Memory B cell (primary cell): ENCODE results near the gene DIDO1.

ENCODE experiments used
- ATAC-seq: fragments of 150-1000 bp; cut with Tn5 transposase; 2 replicates; pipeline ENCODE4 v1.10.0; 2021; ENCODE audit warnings: low read depth, mild to moderate bottlenecking, moderate library complexity
- DNase-seq, 2 donors: peaks; one replicate each; pipeline ENCODE4 v3.0.0; 2022; ENCODE audit warnings: low spot score in 2 of 2
- H3K27ac Mint-ChIP-seq: one replicate; pipeline ENCODE4 v1.8.0; 2022; ENCODE audit warnings: mild to moderate bottlenecking, moderate library complexity, mixed read lengths
- H3K27me3 Mint-ChIP-seq: one replicate; pipeline ENCODE4 v1.8.0; 2022; ENCODE audit warnings: mixed read lengths
- H3K36me3 Mint-ChIP-seq: one replicate; pipeline ENCODE4 v1.8.0; 2022; ENCODE audit warnings: mild to moderate bottlenecking, mixed read lengths
- H3K4me1 Mint-ChIP-seq: one replicate; pipeline ENCODE4 v1.8.0; 2022; ENCODE audit warnings: mixed read lengths
- H3K4me3 Mint-ChIP-seq: one replicate; pipeline ENCODE4 v1.8.0; 2022; ENCODE audit warnings: mild to moderate bottlenecking, moderate library complexity, mixed read lengths
- H3K9me3 Mint-ChIP-seq: one replicate; pipeline ENCODE4 v1.8.0; 2022; ENCODE audit warnings: mixed read lengths

The DIDO1 gene

DNA sequence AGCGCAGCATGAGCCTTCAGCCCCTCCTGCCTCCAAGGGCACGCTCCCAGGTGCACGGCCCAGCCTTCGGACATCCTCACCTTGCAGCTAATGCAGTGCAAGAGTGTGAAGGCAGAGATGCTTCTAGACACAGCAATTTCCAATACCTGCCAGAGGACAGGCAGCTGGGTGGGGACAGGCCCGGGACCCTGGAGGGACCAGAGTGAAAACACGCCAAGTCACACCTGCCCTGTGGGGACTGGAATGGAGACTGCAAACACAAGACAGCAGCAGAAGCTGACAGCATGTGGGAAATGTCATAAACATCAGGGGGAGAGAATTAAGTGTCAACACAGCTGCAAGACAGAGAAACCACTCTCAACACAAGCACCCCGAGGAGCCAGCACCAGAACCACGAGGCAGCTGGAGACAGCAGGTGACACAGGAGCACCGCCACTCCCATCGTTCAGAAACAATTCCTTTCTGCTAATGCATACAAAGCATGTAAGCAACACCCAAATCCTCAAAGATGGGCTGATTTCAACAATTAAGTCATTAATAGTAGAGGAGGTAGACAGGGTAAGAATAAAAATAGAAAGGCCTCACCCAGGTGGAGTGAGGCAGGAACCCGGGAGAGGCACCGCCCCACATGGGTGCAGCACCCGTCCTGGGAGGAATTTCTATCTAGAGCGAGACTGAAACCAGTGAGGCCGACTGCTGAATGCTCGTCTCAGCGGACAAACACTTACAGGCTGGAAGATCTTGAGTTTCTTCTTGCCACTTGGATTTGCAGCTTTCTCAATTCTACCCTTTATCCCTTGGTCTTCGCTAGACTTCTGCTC is 17.1 kb downstream of the DIDO1 start:
- DNase-seq, result no peak
- Mint-ChIP-seq H3K27me3 (no peaks in the 10 kb centered on the region), H3K9me3 (no peaks in the 10 kb centered on the region), H3K4me3 (peak overlapping the region; percentile 5), H3K27ac (no peak overlapping the region), H3K36me3 (peaks cover 36% of the 10 kb centered on the region), H3K4me1 (peaks cover 11% of the 10 kb centered on the region)
- no peak for ATAC-seq

DNA sequence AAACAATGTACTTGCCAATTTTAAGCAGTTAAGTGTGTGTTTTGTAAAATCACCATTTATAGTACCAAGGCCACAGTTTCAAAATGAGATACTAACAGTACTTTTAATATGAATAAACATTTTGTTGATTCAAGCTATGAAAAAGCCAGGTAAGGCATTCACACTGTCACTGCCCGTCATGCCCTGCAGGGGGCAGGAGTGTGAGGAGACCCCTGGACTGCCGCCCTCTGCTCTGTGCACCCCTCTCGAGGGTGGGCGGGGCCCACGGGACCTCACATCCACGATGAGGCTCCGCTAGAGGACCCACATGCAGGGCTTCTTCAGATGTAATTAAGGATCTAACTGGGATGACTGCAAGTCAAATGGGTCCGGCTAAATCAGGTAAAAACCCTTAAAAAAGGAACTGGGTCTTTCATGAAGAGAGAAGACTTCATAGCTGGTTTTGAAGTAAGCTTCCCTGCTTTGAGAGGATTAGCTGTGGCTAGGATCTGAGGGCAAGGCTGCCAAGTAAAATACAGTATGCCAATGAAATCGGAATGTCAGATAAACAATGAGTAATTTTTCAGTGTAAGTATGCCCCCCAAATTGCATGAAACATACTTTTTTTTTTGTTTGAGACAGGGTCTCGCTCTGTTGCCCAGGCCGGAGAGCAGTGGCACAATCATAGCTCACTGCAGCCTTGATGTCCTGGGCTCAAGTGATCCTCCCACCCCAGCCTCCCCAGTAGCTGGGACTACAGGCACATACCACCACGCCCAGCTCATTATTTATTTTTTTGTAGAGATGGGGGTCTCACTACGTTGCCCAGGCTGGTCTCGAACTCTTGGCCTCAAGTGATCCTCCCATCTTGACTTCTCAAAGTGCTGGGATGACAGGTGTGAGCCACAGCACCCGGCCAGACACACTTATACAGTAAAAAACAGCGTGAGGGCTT is 18.7 kb downstream of the DIDO1 start:
- Mint-ChIP-seq H3K27me3 (no peaks in the 10 kb centered on the region), H3K9me3 (no peaks in the 10 kb centered on the region), H3K27ac (peak overlapping the region; percentile 45), H3K4me1 (peaks cover 5% of the 10 kb centered on the region), H3K4me3 (no peak overlapping the region), H3K36me3 (peaks cover 38% of the 10 kb centered on the region)
- peak; percentile 76 for ATAC-seq
- no peak for DNase-seq

- H3K4me1 Mint-ChIP-seq, result peaks cover 5% of the 10 kb centered on the region
- peaks cover 39% of the 10 kb centered on the region for H3K36me3 Mint-ChIP-seq
- ATAC-seq, result no peak
- no peak for DNase-seq
- no peaks in the 10 kb centered on the region for H3K27me3 Mint-ChIP-seq
- H3K9me3 Mint-ChIP-seq, result no peaks in the 10 kb centered on the region
- no peak overlapping the region for H3K4me3 Mint-ChIP-seq
- H3K27ac Mint-ChIP-seq, result no peak overlapping the region
Observed at GRCh38 chr20:62906647-62907375, 19.5 kb downstream of the DIDO1 start.

DNA sequence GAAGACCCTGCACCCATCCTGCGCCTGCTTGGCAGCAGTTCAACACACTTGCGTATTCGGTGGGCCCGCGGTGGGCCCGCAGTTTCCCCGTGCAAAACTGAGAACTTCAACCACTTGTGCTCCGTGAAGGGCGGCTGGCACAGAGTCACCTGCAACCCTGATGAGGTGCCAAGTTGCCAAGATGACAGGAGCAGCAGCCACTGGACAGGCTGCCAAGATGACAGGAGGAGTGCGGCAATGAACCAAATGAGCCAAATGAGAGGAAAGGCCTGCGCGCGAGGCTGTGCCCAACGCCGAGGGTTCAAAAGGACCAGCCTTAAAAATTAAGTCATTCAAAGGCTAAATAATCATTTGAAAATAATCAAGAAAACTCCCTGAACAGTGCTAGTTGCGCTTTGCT is 20.1 kb downstream of the DIDO1 start:
- Mint-ChIP-seq H3K27me3 (no peaks in the 10 kb centered on the region), H3K9me3 (no peaks in the 10 kb centered on the region), H3K36me3 (peaks cover 37% of the 10 kb centered on the region), H3K4me1 (peaks cover 5% of the 10 kb centered on the region), H3K4me3 (no peak overlapping the region), H3K27ac (no peak overlapping the region)
- ATAC-seq (no peak), DNase-seq (no peak)

DNA sequence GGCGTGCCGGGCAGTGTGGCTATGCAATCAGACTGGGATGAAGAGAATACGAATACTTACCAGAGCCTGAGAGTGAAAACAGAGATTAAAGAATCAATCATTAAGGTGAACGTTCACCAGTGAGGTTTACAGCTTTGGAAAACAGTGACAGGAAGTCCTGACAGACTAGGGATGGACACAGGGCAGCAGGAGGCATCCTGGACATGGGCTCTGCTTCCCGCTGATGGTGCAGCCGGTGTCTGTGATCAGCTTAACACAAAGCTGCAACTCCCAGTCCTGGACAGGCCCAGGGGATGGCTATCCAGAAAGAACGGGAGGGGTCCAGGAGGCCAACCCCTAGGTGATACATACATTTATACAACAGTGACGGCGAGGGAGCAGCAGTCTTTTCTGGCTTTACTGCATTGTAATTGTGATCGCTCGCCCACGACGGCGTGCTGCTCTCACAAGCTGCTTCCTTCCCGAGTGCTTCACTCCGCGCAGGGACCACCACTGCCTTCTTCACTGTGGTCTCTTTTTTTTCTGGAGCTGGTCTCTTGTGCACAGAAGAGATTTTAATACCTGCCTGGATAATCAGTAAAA is 20.7 kb downstream of the DIDO1 start:
- Mint-ChIP-seq H3K4me3 (no peak overlapping the region), H3K27ac (no peak overlapping the region), H3K27me3 (no peaks in the 10 kb centered on the region), H3K4me1 (peaks cover 6% of the 10 kb centered on the region), H3K36me3 (peaks cover 34% of the 10 kb centered on the region), H3K9me3 (no peaks in the 10 kb centered on the region)
- no peak for ATAC-seq
- DNase-seq, result no peak

DNA sequence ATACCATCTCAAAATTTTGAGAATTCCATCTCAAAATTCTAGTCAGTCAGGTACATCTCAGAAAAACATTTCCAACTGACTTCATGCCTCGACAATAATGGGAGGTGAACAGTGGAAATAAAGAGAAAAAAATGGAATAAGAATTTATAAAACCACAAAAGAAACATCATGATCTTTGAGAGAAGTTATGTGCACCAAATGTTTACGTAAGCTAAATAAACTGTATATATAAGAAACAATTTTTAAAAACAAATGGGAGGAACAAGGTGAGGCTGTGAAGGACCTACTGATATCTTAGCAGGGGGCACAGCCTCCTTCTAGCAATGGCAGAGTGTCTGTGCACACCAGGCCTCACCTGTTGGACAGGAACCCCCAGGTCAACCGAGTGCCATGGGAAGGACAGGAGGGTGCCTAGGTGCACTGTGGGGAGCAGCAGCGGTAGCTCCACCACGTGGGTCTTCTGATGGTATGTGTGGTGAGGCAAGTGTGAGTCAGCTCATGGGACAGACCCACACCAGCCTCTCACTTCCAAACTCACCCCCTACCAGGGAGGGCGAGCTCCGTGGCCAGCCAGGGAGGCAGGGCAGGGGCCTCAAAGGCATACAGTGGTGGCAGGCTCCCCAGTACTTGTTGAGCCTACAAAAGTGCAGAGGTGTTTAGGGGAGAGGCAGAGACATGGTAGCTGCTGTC is 23.2 kb downstream of the DIDO1 start:
- Mint-ChIP-seq H3K27me3 (no peaks in the 10 kb centered on the region), H3K27ac (no peak overlapping the region), H3K9me3 (no peaks in the 10 kb centered on the region), H3K36me3 (peaks cover 25% of the 10 kb centered on the region), H3K4me3 (no peak overlapping the region), H3K4me1 (peaks cover 23% of the 10 kb centered on the region)
- DNase-seq (no peak), ATAC-seq (no peak)

DNA sequence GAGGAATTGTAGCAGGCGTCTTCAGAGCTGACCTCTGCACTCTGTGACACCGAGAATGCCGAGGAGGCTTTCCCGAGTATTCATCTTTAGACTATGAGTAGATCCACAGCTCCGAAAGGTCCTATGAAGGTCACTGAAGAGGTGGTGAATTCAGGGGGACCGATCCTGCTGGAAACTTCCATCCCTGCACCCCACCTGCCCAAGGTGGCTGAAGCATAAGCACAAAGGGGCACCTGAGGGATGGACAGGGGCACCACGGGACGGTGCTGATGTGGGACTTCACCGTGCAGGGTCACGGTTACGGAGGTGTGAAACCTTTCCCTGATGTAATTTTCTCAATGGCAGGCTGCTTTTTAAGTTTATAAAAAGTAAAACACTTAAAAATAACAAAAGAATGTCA is 24.4 kb downstream of the DIDO1 start:
- ATAC-seq (no peak), DNase-seq (no peak)
- H3K27ac Mint-ChIP-seq, result no peak overlapping the region
- H3K4me1 Mint-ChIP-seq, result peaks cover 21% of the 10 kb centered on the region
- H3K9me3 Mint-ChIP-seq, result no peaks in the 10 kb centered on the region
- peaks cover 21% of the 10 kb centered on the region for H3K36me3 Mint-ChIP-seq
- H3K4me3 Mint-ChIP-seq, result no peak overlapping the region
- H3K27me3 Mint-ChIP-seq, result no peaks in the 10 kb centered on the region

GRCh38 chr20:62900692-62901584 is 25.4 kb downstream of the DIDO1 start:
- no peak for DNase-seq
- H3K9me3 Mint-ChIP-seq, result no peaks in the 10 kb centered on the region
- H3K27me3 Mint-ChIP-seq, result no peaks in the 10 kb centered on the region
- peak; percentile 62 for ATAC-seq
- H3K4me3 Mint-ChIP-seq, result no peak overlapping the region
- peaks cover 21% of the 10 kb centered on the region for H3K4me1 Mint-ChIP-seq
- H3K27ac Mint-ChIP-seq, result peak overlapping the region; percentile 68
- peaks cover 20% of the 10 kb centered on the region for H3K36me3 Mint-ChIP-seq

DNA sequence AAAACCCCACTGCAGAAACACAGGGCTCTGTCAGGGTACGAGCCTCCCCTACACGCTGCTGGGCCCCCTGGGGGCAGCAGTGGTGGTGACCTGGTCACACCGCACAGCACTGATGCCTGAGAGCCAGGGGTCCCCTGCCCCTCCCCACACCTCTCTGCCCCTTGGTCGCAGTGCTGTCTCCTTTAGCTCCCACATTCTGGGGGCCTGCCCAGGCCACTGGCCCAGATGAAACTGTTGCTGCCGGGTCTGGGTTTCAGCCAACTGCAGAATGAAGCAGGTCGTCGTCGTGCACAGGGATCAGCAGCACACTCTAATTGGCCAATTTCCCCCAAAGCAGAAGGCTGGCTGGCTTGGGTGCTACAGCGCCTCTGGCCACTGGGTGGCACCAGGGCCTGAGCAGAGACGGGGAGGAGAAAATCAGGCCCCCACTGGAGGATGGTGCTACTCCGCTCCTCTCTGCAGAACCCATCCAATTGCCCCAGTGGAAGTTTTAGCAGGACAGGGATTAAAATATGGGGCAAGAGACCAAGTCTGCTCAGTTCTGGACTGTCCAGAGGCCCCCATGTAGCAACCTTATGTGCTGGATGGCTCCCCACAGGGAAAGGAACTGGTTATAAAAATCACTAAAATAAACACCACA is 26.1 kb downstream of the DIDO1 start:
- ATAC-seq, result peak; percentile 91
- H3K4me1 Mint-ChIP-seq, result peaks cover 23% of the 10 kb centered on the region
- peak; percentile 77 to 78 for DNase-seq
- peak overlapping the region; percentile 68 for H3K27ac Mint-ChIP-seq
- no peak overlapping the region for H3K4me3 Mint-ChIP-seq
- H3K9me3 Mint-ChIP-seq, result no peaks in the 10 kb centered on the region
- H3K27me3 Mint-ChIP-seq, result no peaks in the 10 kb centered on the region
- peaks cover 21% of the 10 kb centered on the region for H3K36me3 Mint-ChIP-seq

DNA sequence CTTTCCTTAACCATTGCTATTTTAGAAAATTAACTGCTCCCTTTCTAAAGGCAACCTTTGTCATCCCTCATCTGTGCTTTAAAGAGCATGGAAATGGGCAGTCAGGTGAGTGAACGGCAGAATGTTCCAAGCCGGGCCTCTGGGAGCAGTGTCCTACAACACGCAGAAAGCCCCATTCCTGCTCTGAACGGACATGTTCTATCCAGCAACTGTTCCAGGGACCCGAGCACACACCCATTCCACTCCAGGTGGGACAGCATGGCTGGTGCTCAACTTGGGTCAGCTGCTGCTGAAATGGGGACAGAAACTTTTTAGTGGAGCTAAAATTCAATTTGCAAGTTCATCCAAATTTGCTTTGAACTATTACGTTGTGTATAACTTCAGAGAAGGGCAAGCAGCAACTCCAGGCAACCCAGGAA is 26.7 kb downstream of the DIDO1 start:
- H3K4me3 Mint-ChIP-seq, result no peak overlapping the region
- no peak for DNase-seq
- H3K27ac Mint-ChIP-seq, result peak overlapping the region; percentile 68
- no peak for ATAC-seq
- H3K27me3 Mint-ChIP-seq, result no peaks in the 10 kb centered on the region
- H3K36me3 Mint-ChIP-seq, result peaks cover 17% of the 10 kb centered on the region
- H3K4me1 Mint-ChIP-seq, result peaks cover 23% of the 10 kb centered on the region
- H3K9me3 Mint-ChIP-seq, result no peaks in the 10 kb centered on the region

DNA sequence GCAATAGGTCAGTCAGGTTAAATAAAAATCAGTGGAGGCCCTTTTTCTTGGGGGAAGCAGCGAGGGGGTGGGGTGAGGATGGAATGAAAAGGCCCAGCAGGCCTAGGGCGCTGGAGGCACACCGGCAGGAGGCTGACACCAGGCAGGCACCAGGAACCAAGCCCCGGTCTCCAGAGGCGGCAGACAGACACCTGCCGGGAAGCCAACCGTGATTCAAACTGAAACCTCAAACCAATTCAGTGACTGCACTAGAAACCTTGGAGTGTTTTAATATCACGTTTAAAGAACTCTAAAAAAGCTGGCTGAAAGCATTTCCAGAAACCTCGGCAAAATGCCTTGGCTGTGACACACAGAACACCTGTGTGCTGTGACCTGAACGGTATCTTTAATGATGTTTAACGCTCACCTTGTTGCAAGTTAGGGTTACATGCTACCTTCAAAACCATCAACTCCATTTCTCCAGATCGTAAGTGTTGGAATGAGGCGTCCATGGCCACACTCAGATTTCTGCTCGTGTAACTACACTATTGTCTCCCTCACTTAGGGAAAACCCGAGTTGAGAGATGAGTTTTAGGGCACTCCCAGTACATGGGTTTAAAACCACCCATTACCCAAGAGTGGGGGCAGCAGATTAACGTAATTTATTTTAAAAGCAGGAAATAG is 27.2 kb downstream of the DIDO1 start:
- Mint-ChIP-seq H3K36me3 (peaks cover 19% of the 10 kb centered on the region), H3K9me3 (no peaks in the 10 kb centered on the region), H3K27ac (peak overlapping the region; percentile 68), H3K4me1 (peaks cover 23% of the 10 kb centered on the region), H3K4me3 (no peak overlapping the region), H3K27me3 (no peaks in the 10 kb centered on the region)
- ATAC-seq (no peak), DNase-seq (no peak)
